Myometrial cell (primary cell): ENCODE results near the gene VAMP4. TPM values are rescaled to one million over a fixed set of nuclear protein-coding genes. Genes with fewer than 3 reads are reported as not detected.

Experiments used
- total RNA-seq: library from RNA; depleted of rRNA; stranded (reverse); fragments of >200 nt; gene quantifications from 2 replicates; pipeline ENCODE4 v1.2.3, GENCODE V29; 2015

VAMP4 gene, protein sequence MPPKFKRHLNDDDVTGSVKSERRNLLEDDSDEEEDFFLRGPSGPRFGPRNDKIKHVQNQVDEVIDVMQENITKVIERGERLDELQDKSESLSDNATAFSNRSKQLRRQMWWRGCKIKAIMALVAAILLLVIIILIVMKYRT
- total RNA-seq: 3.7 and 3.9 TPM in 2 replicates

GRCh38 chr1:171741872-171742576, at the start of gene VAMP4:
Gene VAMP4, minus strand, starts transcription at chr1:171742065. Its CDS starts 3,651 bp downstream, at chr1:171738414.

GRCh38 chr1:171781176-171781875, 39.5 kb upstream of the VAMP4 start, which contains the start of gene METTL13:
Gene METTL13, plus strand, starts transcription at chr1:171781660. Its CDS starts 308 bp downstream, at chr1:171781968.

DNA sequence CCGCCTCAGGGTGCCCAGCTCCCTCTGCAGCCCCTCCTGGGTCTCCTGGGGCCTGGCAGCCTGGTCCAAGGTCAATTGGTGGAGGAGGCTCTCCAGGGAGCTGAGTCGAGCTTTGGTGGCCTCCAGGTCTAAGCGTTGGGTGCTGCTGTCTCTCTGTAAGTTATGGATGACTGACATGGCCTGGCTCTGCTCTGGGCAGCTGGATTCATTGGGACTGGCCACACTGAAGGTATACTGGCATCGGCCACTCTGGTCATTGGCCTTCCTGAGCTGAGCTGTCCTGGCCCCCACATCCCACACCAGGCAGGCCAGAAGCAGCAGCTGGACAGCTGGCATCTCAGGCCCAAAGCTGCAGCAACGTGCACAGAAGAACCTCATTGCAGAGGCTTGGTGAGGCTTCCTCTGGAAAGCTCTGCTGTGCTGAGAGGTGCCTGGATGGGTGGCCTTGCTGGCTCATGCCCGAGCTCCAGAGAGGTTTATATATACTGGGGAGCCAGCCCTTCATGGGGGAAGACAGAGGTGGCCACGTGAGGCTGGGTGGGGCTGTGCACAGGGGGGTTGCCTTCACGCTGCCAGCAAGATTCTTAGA, 89.5 kb downstream of the VAMP4 start, which contains the start of gene MYOC:
MYOC (minus strand) TSS at position 455 of the 589 bp plus-strand sequence; CDS start at position 378, 77 bp downstream.

Other genes starting within 250 kb of the VAMP4 start
- gene MYOCOS, start 119.8 kb downstream of the VAMP4 start, total RNA-seq: not detected in 2 replicates
- gene MYOC, start 89.4 kb downstream of the VAMP4 start, total RNA-seq: not detected in 2 replicates
- gene METTL13, start 39.6 kb upstream of the VAMP4 start, total RNA-seq: 27.8 and 28.5 TPM in 2 replicates
- gene DNM3, start 99.4 kb upstream of the VAMP4 start, total RNA-seq: 0.53 TPM in 1 of 2 replicates, not detected in the other